H9 (cell line): ENCODE measurements around the gene DLG2. TPM values are rescaled to one million over a fixed set of nuclear protein-coding genes. Genes with fewer than 3 reads are reported as not detected.

Source experiments
- DNase-seq: peaks from one replicate; pipeline ENCODE4 v3.0.0-alpha.2; 2017
- H2AFZ ChIP-seq: one replicate; pipeline ENCODE4 v1.6.1; 2013; ENCODE audit warnings: mild to moderate bottlenecking, low read length, control low read depth, moderate library complexity
- H2AK5ac ChIP-seq: 2 replicates; pipeline ENCODE4 v1.6.1; 2013; ENCODE audit warnings: low read length, control low read depth, mixed read lengths; ENCODE audit not compliant: insufficient read length
- H2BK120ac ChIP-seq: one replicate; pipeline ENCODE4 v1.6.1; 2013; ENCODE audit warnings: low read depth, mild to moderate bottlenecking, low read length, control low read depth, inconsistent platforms; ENCODE audit not compliant: poor library complexity, severe bottlenecking
- H2BK12ac ChIP-seq: 2 replicates; pipeline ENCODE4 v1.6.1; 2013; ENCODE audit warnings: low read length, control low read depth, mixed read lengths, low read depth; ENCODE audit not compliant: insufficient read length
- H2BK15ac ChIP-seq: 2 replicates; pipeline ENCODE4 v1.6.1; 2013; ENCODE audit warnings: low read depth, low read length, control low read depth
- H2BK20ac ChIP-seq: one replicate; pipeline ENCODE4 v1.6.1; 2013; ENCODE audit warnings: low read depth, mild to moderate bottlenecking, low read length, control low read depth, inconsistent platforms; ENCODE audit not compliant: poor library complexity, severe bottlenecking
- H2BK5ac ChIP-seq: 2 replicates; pipeline ENCODE4 v1.6.1; 2013; ENCODE audit warnings: low read length, control low read depth, mixed read lengths; ENCODE audit not compliant: insufficient read length
- H3K14ac ChIP-seq: 2 replicates; pipeline ENCODE4 v1.6.1; 2013; ENCODE audit warnings: low read length, control low read depth; ENCODE audit not compliant: insufficient read depth
- H3K18ac ChIP-seq: 2 replicates; pipeline ENCODE4 v1.6.1; 2013; ENCODE audit warnings: low read depth, mild to moderate bottlenecking, mixed read lengths, low read length, control low read depth; ENCODE audit not compliant: insufficient read length
- H3K23ac ChIP-seq: 2 replicates; pipeline ENCODE4 v1.6.1; 2013; ENCODE audit warnings: low read length, control low read depth, mixed read lengths, low read depth; ENCODE audit not compliant: insufficient read length
- H3K23me2 ChIP-seq: 2 replicates; pipeline ENCODE4 v1.6.1; 2013; ENCODE audit warnings: low read depth, mild to moderate bottlenecking, mixed read lengths, low read length, control low read depth; ENCODE audit not compliant: insufficient read length, poor library complexity, severe bottlenecking
- H3K27ac ChIP-seq: 2 replicates; pipeline ENCODE4 v1.5.1; 2013; ENCODE audit warnings: low read length, control low read depth, mixed read lengths, low read depth; ENCODE audit not compliant: insufficient read length
- H3K27me3 ChIP-seq: 2 replicates; pipeline ENCODE4 v1.6.1; 2013; ENCODE audit warnings: low read length, control low read depth, inconsistent platforms; ENCODE audit not compliant: insufficient read depth
- H3K4ac ChIP-seq: 2 replicates; pipeline ENCODE4 v1.6.1; 2013; ENCODE audit warnings: low read depth, mild to moderate bottlenecking, control low read depth, inconsistent platforms, low read length, moderate library complexity
- H3K4me1 ChIP-seq: 2 replicates; pipeline ENCODE4 v1.6.1; 2013; ENCODE audit warnings: low read length, control low read depth, inconsistent platforms; ENCODE audit not compliant: insufficient read depth
- H3K4me2 ChIP-seq: 2 replicates; pipeline ENCODE4 v1.6.1; 2013; ENCODE audit warnings: low read length, control low read depth, mixed read lengths; ENCODE audit not compliant: insufficient read length, insufficient read depth
- H3K56ac ChIP-seq: 2 replicates; pipeline ENCODE4 v1.6.1; 2013; ENCODE audit warnings: low read depth, mild to moderate bottlenecking, mixed read lengths, low read length, control low read depth; ENCODE audit not compliant: insufficient read length
- H3K79me1 ChIP-seq: 2 replicates; pipeline ENCODE4 v1.6.1; 2013; ENCODE audit warnings: low read depth, mild to moderate bottlenecking, moderate library complexity, low read length, control low read depth, inconsistent platforms; ENCODE audit not compliant: insufficient read depth, poor library complexity, severe bottlenecking
- H3K79me2 ChIP-seq: 2 replicates; pipeline ENCODE4 v1.6.1; 2013; ENCODE audit warnings: low read length, control low read depth, inconsistent platforms; ENCODE audit not compliant: insufficient read depth
- H3K9ac ChIP-seq: 2 replicates; pipeline ENCODE4 v1.6.1; 2013; ENCODE audit warnings: low read length, control low read depth, mixed read lengths; ENCODE audit not compliant: insufficient read length; ENCODE audit errors: extremely low read depth
- H3K9me3 ChIP-seq: one replicate; pipeline ENCODE4 v1.6.1; 2013; ENCODE audit warnings: low read depth, low read length, inconsistent platforms; ENCODE audit not compliant: control insufficient read depth
- H3T11ph ChIP-seq: one replicate; pipeline ENCODE4 v1.6.1; 2013; ENCODE audit warnings: mild to moderate bottlenecking, low read length, control low read depth, inconsistent platforms
- H4K20me1 ChIP-seq: one replicate; pipeline ENCODE4 v1.6.1; 2013; ENCODE audit not compliant: control insufficient read depth, insufficient read length, insufficient read depth
- H4K5ac ChIP-seq: 2 replicates; pipeline ENCODE4 v1.6.1; 2013; ENCODE audit warnings: low read depth, mild to moderate bottlenecking, mixed read lengths, low read length, control low read depth; ENCODE audit not compliant: insufficient read length
- H4K8ac ChIP-seq: replicated peaks from 2 replicates; pipeline ENCODE4 v1.6.1; 2013; ENCODE audit warnings: low read length, control low read depth, mixed read lengths, low read depth; ENCODE audit not compliant: insufficient read length
- H4K91ac ChIP-seq: 2 replicates; pipeline ENCODE4 v1.6.1; 2013; ENCODE audit warnings: low read depth, mild to moderate bottlenecking, moderate library complexity, mixed read lengths, low read length, control low read depth; ENCODE audit not compliant: insufficient read length
- H3K27ac Mint-ChIP-seq, 3 experiments: 2 replicates in 2 of 3; 3 replicates in 1 of 3; pipeline ENCODE4 v1.8.0; 2020 to 2021; ENCODE audit warnings: mixed read lengths in 3 of 3, mild to moderate bottlenecking in 1 of 3, moderate library complexity in 1 of 3
- H3K27me3 Mint-ChIP-seq: 2 replicates; pipeline ENCODE4 v1.8.0; 2021; ENCODE audit warnings: low read depth, mild to moderate bottlenecking, moderate library complexity, mixed read lengths
- H3K36me3 Mint-ChIP-seq, 3 experiments: 2 replicates in 2 of 3; 3 replicates in 1 of 3; pipeline ENCODE4 v1.8.0; 2020 to 2021; ENCODE audit warnings: low read depth in 3 of 3, mixed read lengths in 3 of 3; ENCODE audit not compliant: insufficient read depth in 1 of 3
- H3K4me1 Mint-ChIP-seq, 2 experiments: 2 replicates each; pipeline ENCODE4 v1.8.0; 2020; ENCODE audit warnings: mixed read lengths in 2 of 2
- H3K4me3 Mint-ChIP-seq, 2 experiments: 2 replicates in 1 of 2; 3 replicates in 1 of 2; pipeline ENCODE4 v1.8.0; 2020 to 2021; ENCODE audit warnings: mild to moderate bottlenecking in 2 of 2, mixed read lengths in 2 of 2, moderate library complexity in 1 of 2
- H3K9me3 Mint-ChIP-seq, 2 experiments: 2 replicates in 1 of 2; 3 replicates in 1 of 2; pipeline ENCODE4 v1.8.0; 2020; ENCODE audit warnings: mild to moderate bottlenecking in 2 of 2, mixed read lengths in 2 of 2, moderate library complexity in 1 of 2
- WGBS: extraction: QIAGEN DNeasy Blood & Tissue Kit; methylation state at CpG from one replicate; pipeline ENCODE4 v1.1.7; 2013; ENCODE audit warnings: missing lambda C conversion rate, low lambda C conversion rate, mixed read lengths; ENCODE audit not compliant: insufficient read length; ENCODE audit errors: extremely low coverage; 5-methylcytosine and 5-hydroxymethylcytosine counted together
- total RNA-seq: library from RNA; stranded (reverse); gene quantifications from 2 replicates; pipeline ENCODE4 v1.2.1, GENCODE V29; 2021
- TF ChIP-seq, protein P1 (sequence below): fragments of 200-600 bp; sonication (generic); conservative IDR thresholded peaks from 3 replicates; pipeline ENCODE4 v1.8.0; 2021; ENCODE audit warnings: antibody characterized with exemption, mild to moderate bottlenecking

DLG2 gene
- total RNA-seq, 1 experiment from 2014 or later = 8.0 TPM

DNA sequence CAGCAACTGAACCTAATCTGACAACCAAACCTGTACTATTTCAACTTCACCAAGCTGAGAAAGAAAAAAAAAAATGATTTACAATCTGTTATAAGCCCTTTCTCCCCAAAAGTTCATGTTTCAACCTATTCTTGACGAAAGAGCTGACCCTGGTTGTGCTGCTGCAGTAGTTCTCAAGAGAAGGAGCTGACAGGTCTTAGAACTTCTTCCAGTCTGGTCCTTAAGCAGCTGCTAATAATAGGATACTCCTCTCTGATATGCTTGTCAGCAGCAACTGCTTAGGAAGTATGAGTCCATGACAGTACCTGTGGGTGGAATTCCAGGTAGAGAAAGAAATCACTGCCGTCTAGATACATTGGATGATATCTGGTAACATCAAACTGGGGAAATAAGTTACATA lies 1605.9 kb downstream of the DLG2 start:
- Histone ChIP-seq H3K9ac (no peak overlapping the region), H2AFZ (no peak overlapping the region), H3K4me1 (no peaks in the 10 kb centered on the region), H2AK5ac (no peak overlapping the region), H3K23ac (no peak overlapping the region), H3K79me2 (no peaks in the 10 kb centered on the region), H3T11ph (no peak overlapping the region), H4K5ac (no peak overlapping the region), H2BK15ac (no peak overlapping the region), H3K27me3 (no peaks in the 10 kb centered on the region), H3K18ac (no peak overlapping the region), H3K79me1 (no peaks in the 10 kb centered on the region), H3K56ac (no peak overlapping the region), H4K91ac (no peak overlapping the region), H2BK20ac (no peak overlapping the region), H2BK12ac (no peak overlapping the region), H4K20me1 (no peaks in the 10 kb centered on the region), H3K23me2 (no peaks in the 10 kb centered on the region), H3K4me2 (no peak overlapping the region), H2BK120ac (no peak overlapping the region), H3K9me3 (no peaks in the 10 kb centered on the region), H4K8ac (no peak overlapping the region), H3K4ac (no peak overlapping the region), H3K14ac (no peak overlapping the region), H2BK5ac (no peak overlapping the region), H3K27ac (no peak overlapping the region)
- peak overlapping the region in 1 of 3 experiments; percentile 87; a peak in 3 of 7 replicates for H3K27ac Mint-ChIP-seq
- no CpG with 5 or more reads among the region's 2 CpGs for WGBS
- peaks cover 23% of the 10 kb centered on the region in 2 experiments for H3K4me1 Mint-ChIP-seq
- peaks cover 0 to 3% of the 10 kb centered on the region in 2 experiments; a peak in 2 of 5 replicates for H3K9me3 Mint-ChIP-seq
- no peaks in the 10 kb centered on the region for H3K27me3 Mint-ChIP-seq
- H3K4me3 Mint-ChIP-seq = no peak overlapping the region
- TF ChIP-seq, protein P1, sequence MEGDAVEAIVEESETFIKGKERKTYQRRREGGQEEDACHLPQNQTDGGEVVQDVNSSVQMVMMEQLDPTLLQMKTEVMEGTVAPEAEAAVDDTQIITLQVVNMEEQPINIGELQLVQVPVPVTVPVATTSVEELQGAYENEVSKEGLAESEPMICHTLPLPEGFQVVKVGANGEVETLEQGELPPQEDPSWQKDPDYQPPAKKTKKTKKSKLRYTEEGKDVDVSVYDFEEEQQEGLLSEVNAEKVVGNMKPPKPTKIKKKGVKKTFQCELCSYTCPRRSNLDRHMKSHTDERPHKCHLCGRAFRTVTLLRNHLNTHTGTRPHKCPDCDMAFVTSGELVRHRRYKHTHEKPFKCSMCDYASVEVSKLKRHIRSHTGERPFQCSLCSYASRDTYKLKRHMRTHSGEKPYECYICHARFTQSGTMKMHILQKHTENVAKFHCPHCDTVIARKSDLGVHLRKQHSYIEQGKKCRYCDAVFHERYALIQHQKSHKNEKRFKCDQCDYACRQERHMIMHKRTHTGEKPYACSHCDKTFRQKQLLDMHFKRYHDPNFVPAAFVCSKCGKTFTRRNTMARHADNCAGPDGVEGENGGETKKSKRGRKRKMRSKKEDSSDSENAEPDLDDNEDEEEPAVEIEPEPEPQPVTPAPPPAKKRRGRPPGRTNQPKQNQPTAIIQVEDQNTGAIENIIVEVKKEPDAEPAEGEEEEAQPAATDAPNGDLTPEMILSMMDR = no peak
- H3K36me3 Mint-ChIP-seq = peaks cover 0 to 4% (median 2%) of the 10 kb centered on the region in 3 experiments; a peak in 2 of 7 replicates
- DNase-seq = no peak
